ENCODE data around the gene HIPK2.

HIPK2 gene

GRCh38 chr7:139525239-139525638, 252.6 kb downstream of the HIPK2 start:
- no peak for DNase-seq

- DNase-seq, result no peak
Measured at GRCh38 chr7:139523968-139524815, 253.6 kb downstream of the HIPK2 start.

- DNase-seq, result no peak
Measured at GRCh38 chr7:139523199-139523941, 254.4 kb downstream of the HIPK2 start, which contains the start of gene CLEC2L. TSS of gene CLEC2L (plus strand) at chr7:139523685. CDS start at chr7:139523928, 243 bp downstream.

GRCh38 chr7:139522830-139523198, 255.0 kb downstream of the HIPK2 start:
- no peak for DNase-seq

GRCh38 chr7:139521439-139521838, 256.4 kb downstream of the HIPK2 start:
- DNase-seq, result no peak

GRCh38 chr7:139515266-139515665, 262.5 kb downstream of the HIPK2 start:
- DNase-seq, result no peak

All from CD4-positive, alpha-beta T cell treated with Interleukin-21 for 1 hour (primary cell).